Measurements from ENCODE around the gene SLC2A8. TPM values are rescaled to one million over a fixed set of nuclear protein-coding genes. Genes with fewer than 3 reads are reported as not detected.

SLC2A8 gene
- total RNA-seq, 1 donor from 2014 or later, result 30.6 TPM

- peaks cover 22% of the 10 kb centered on the region for H3K36me3 Mint-ChIP-seq (ENCODE audit: unreplicated experiment)
- peaks cover 9% of the 10 kb centered on the region for H3K4me1 Mint-ChIP-seq (ENCODE audit: low read depth, unreplicated experiment)
- no peak overlapping the region for H3K27ac Mint-ChIP-seq (ENCODE audit: unreplicated experiment)
- H3K9me3 Mint-ChIP-seq (ENCODE audit: unreplicated experiment), result peaks cover 14% of the 10 kb centered on the region
- no peak for DNase-seq
- peaks cover 6% of the 10 kb centered on the region for H3K27me3 Mint-ChIP-seq (ENCODE audit: unreplicated experiment)
- H3K4me3 Mint-ChIP-seq (ENCODE audit: unreplicated experiment), result no peak overlapping the region
- TF ChIP-seq CTCF (IDR thresholded peaks at IDR 0.05; ENCODE audit: partially characterized antibody, unreplicated experiment), result no peak
Measured at GRCh38 chr9:127444921-127445850, 48.2 kb downstream of the SLC2A8 start.

GRCh38 chr9:127445851-127446712, 49.1 kb downstream of the SLC2A8 start:
- H3K27me3 Mint-ChIP-seq (ENCODE audit: unreplicated experiment), result peaks cover 8% of the 10 kb centered on the region
- peaks cover 16% of the 10 kb centered on the region for H3K36me3 Mint-ChIP-seq (ENCODE audit: unreplicated experiment)
- H3K4me1 Mint-ChIP-seq (ENCODE audit: low read depth, unreplicated experiment), result peaks cover 11% of the 10 kb centered on the region
- no peak for DNase-seq
- H3K27ac Mint-ChIP-seq (ENCODE audit: unreplicated experiment), result no peak overlapping the region
- H3K4me3 Mint-ChIP-seq (ENCODE audit: unreplicated experiment), result no peak overlapping the region
- H3K9me3 Mint-ChIP-seq (ENCODE audit: unreplicated experiment), result peaks cover 17% of the 10 kb centered on the region
- no peak for TF ChIP-seq CTCF (IDR thresholded peaks at IDR 0.05; ENCODE audit: partially characterized antibody, unreplicated experiment)

- peaks cover 10% of the 10 kb centered on the region for H3K27me3 Mint-ChIP-seq (ENCODE audit: unreplicated experiment)
- H3K4me3 Mint-ChIP-seq (ENCODE audit: unreplicated experiment), result no peak overlapping the region
- no peak for TF ChIP-seq CTCF (IDR thresholded peaks at IDR 0.05; ENCODE audit: partially characterized antibody, unreplicated experiment)
- peaks cover 16% of the 10 kb centered on the region for H3K36me3 Mint-ChIP-seq (ENCODE audit: unreplicated experiment)
- no peak overlapping the region for H3K27ac Mint-ChIP-seq (ENCODE audit: unreplicated experiment)
- peaks cover 11% of the 10 kb centered on the region for H3K4me1 Mint-ChIP-seq (ENCODE audit: low read depth, unreplicated experiment)
- H3K9me3 Mint-ChIP-seq (ENCODE audit: unreplicated experiment), result peaks cover 18% of the 10 kb centered on the region
- no peak for DNase-seq
Measured at GRCh38 chr9:127446713-127447415, 49.9 kb downstream of the SLC2A8 start.

GRCh38 chr9:127447416-127448111, 50.6 kb downstream of the SLC2A8 start:
- Mint-ChIP-seq H3K36me3 (ENCODE audit: unreplicated experiment) (peaks cover 16% of the 10 kb centered on the region), H3K27ac (ENCODE audit: unreplicated experiment) (no peak overlapping the region), H3K9me3 (ENCODE audit: unreplicated experiment) (peaks cover 17% of the 10 kb centered on the region), H3K4me1 (ENCODE audit: low read depth, unreplicated experiment) (peaks cover 11% of the 10 kb centered on the region), H3K27me3 (ENCODE audit: unreplicated experiment) (peaks cover 8% of the 10 kb centered on the region), H3K4me3 (ENCODE audit: unreplicated experiment) (no peak overlapping the region)
- no peak for TF ChIP-seq CTCF (IDR thresholded peaks at IDR 0.05; ENCODE audit: partially characterized antibody, unreplicated experiment)
- no peak for DNase-seq
